DND-41 (cell line): ENCODE data around the gene PLEKHH1.

Experiments
- EZH2 ChIP-seq: IDR thresholded peaks from 3 replicates; pipeline ENCODE4 v1.6.1; 2012; ENCODE audit warnings: borderline replicate concordance, low read depth, mild to moderate bottlenecking, moderate library complexity, low read length, inconsistent platforms; ENCODE audit not compliant: severe bottlenecking
- TF ChIP-seq, protein P1 (sequence below): IDR thresholded peaks from 2 replicates; pipeline ENCODE4 v1.5.1; 2012; ENCODE audit warnings: borderline replicate concordance, low read length, moderate library complexity, mild to moderate bottlenecking; ENCODE audit not compliant: poor library complexity, severe bottlenecking; ENCODE audit errors: extremely low read depth

DNA sequence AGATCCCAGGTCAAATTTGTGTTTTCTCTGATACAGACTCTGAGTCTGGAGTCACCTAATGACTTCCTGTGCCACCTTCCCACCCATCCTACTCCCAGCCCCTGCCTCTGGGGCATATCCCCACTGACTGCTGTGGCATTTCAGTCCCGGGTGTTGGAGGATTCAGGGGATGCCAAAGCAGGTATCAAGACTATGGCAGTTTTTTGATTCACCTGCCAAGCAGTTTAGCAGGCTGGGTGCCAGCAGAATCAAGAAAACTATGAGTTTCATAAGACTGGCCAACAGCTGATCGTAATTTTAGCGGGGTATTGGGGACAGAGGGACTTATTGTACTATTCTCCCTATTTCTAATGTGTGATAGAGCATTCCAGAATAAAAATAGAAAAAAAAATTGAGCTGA lies 4.6 kb downstream of the PLEKHH1 start:
- TF ChIP-seq, protein P1, sequence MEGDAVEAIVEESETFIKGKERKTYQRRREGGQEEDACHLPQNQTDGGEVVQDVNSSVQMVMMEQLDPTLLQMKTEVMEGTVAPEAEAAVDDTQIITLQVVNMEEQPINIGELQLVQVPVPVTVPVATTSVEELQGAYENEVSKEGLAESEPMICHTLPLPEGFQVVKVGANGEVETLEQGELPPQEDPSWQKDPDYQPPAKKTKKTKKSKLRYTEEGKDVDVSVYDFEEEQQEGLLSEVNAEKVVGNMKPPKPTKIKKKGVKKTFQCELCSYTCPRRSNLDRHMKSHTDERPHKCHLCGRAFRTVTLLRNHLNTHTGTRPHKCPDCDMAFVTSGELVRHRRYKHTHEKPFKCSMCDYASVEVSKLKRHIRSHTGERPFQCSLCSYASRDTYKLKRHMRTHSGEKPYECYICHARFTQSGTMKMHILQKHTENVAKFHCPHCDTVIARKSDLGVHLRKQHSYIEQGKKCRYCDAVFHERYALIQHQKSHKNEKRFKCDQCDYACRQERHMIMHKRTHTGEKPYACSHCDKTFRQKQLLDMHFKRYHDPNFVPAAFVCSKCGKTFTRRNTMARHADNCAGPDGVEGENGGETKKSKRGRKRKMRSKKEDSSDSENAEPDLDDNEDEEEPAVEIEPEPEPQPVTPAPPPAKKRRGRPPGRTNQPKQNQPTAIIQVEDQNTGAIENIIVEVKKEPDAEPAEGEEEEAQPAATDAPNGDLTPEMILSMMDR, result no peak
- no peak for TF ChIP-seq EZH2
